GM19455 (cell line): ENCODE measurements around the gene RFX3.

Source experiments
- ATAC-seq: cut with Tn5 transposase; IDR thresholded peaks from one replicate; pipeline ENCODE4 v1.9.1; 2021; ENCODE audit not compliant: unreplicated experiment

RFX3 gene

GRCh38 chr9:3436629-3437420, 89.0 kb downstream of the RFX3 start:
- no peak for ATAC-seq

GRCh38 chr9:3435732-3436131, 90.1 kb downstream of the RFX3 start:
- no peak for ATAC-seq

- no peak for ATAC-seq
Observed at GRCh38 chr9:3434594-3434993, 91.2 kb downstream of the RFX3 start.

- ATAC-seq: no peak
Observed at GRCh38 chr9:3433754-3434153, 92.0 kb downstream of the RFX3 start.

- ATAC-seq: no peak
Observed at GRCh38 chr9:3433066-3433465, 92.7 kb downstream of the RFX3 start.

- ATAC-seq: no peak
Observed at GRCh38 chr9:3431890-3432289, 93.9 kb downstream of the RFX3 start.

- ATAC-seq: no peak
Observed at GRCh38 chr9:3419893-3420292, 105.9 kb downstream of the RFX3 start.

- ATAC-seq: no peak
Observed at GRCh38 chr9:3415906-3416305, 109.9 kb downstream of the RFX3 start.

- ATAC-seq: no peak
Observed at GRCh38 chr9:3413984-3414383, 111.8 kb downstream of the RFX3 start.

- ATAC-seq: no peak
Observed at GRCh38 chr9:3410461-3410860, 115.3 kb downstream of the RFX3 start.

- no peak for ATAC-seq
Observed at GRCh38 chr9:3409453-3409852, 116.3 kb downstream of the RFX3 start.

- no peak for ATAC-seq
Observed at GRCh38 chr9:3403315-3403714, 122.5 kb downstream of the RFX3 start.

- no peak for ATAC-seq
Observed at GRCh38 chr9:3401221-3401954, 124.4 kb downstream of the RFX3 start.

GRCh38 chr9:3398232-3398648, 127.6 kb downstream of the RFX3 start:
- peak; percentile 55 for ATAC-seq

GRCh38 chr9:3397766-3398165, 128.0 kb downstream of the RFX3 start:
- peak; percentile 24 for ATAC-seq

- ATAC-seq: no peak
Observed at GRCh38 chr9:3391414-3391813, 134.4 kb downstream of the RFX3 start.

GRCh38 chr9:3386753-3387152, 139.0 kb downstream of the RFX3 start:
- no peak for ATAC-seq

- peak; percentile 84 for ATAC-seq
Observed at GRCh38 chr9:3385871-3386270, 139.9 kb downstream of the RFX3 start.

- no peak for ATAC-seq
Observed at GRCh38 chr9:3371842-3372241, 154.0 kb downstream of the RFX3 start.

GRCh38 chr9:3370715-3371114, 155.1 kb downstream of the RFX3 start:
- ATAC-seq: no peak

GRCh38 chr9:3367185-3367584, 158.6 kb downstream of the RFX3 start:
- no peak for ATAC-seq

- no peak for ATAC-seq
Observed at GRCh38 chr9:3361689-3362392, 164.0 kb downstream of the RFX3 start.
